Prostate gland (tissue), 2 donors: ENCODE data around the gene RIMBP2.

Source experiments
- CTCF ChIP-seq, 4 experiments: fragments of 200-600 bp in 2 of 4; fragments of 450-650 bp in 2 of 4; sonication (generic) in 2 of 4; IDR thresholded peaks; 1 replicate in 3 of 4; 2 replicates in 1 of 4; pipeline ENCODE4 v1.5.1; 2016 to 2019; ENCODE audit warnings: antibody characterized with exemption in 4 of 4, mild to moderate bottlenecking in 2 of 4, moderate library complexity in 2 of 4
- POLR2A ChIP-seq: fragments of 450-650 bp; IDR thresholded peaks from one replicate; pipeline ENCODE4 v1.6.1; 2016; ENCODE audit warnings: antibody characterized with exemption, mild to moderate bottlenecking
- POLR2AphosphoS5 ChIP-seq: sonication (generic); formaldehyde crosslinking; IDR thresholded peaks from one replicate; pipeline ENCODE4 v1.6.1; 2017; ENCODE audit warnings: antibody characterized with exemption

DNA sequence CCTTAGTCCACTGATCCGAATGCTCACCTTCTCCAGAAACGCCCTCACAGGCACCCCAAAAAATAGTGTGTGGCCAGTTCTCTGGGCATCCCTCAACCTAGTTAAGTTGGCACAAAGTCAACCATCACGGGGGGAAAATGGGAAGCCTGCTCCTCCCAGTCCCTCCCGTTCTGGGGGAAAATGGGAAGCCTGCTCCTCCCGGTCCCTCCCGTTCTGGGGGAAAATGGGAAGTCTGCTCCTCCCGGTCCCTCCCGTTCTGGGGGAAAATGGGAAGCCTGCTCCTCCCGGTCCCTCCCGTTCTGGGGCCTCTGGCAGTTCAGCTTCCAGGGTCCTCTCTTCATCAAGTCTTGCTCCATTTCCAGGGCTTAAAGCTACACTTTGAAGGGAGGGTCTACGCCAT, 106.1 kb downstream of the RIMBP2 start:
- no peak for TF ChIP-seq POLR2A
- TF ChIP-seq CTCF (IDR thresholded peaks at IDR 0.05) = no peak
- no peak for TF ChIP-seq POLR2AphosphoS5
